Breast epithelium (tissue), 4 donors: ENCODE measurements around the gene KIZ. TPM values are rescaled to one million over a fixed set of nuclear protein-coding genes. Genes with fewer than 3 reads are reported as not detected.

Source experiments
- DNase-seq, 2 donors: peaks; one replicate each; pipeline ENCODE4 v3.0.0-alpha.2; 2019; ENCODE audit warnings: low spot score in 2 of 2
- H3K27ac ChIP-seq, 2 donors: fragments of 200-600 bp; sonication (generic) in 1 of 2; one replicate each; pipeline ENCODE4 v1.5.1; 2016 to 2019; ENCODE audit warnings: mild to moderate bottlenecking in 1 of 2
- H3K27me3 ChIP-seq, 2 donors: fragments of 200-600 bp; sonication (generic) in 1 of 2; one replicate each; pipeline versions ENCODE4 v1.5.1 to v1.6.0; 2017 to 2019; ENCODE audit warnings: control low read depth in 1 of 2, mild to moderate bottlenecking in 1 of 2
- H3K36me3 ChIP-seq: fragments of 200-600 bp; one replicate; pipeline ENCODE4 v1.5.1; 2019
- H3K4me1 ChIP-seq, 2 donors: fragments of 200-600 bp; sonication (generic); one replicate each; pipeline ENCODE4 v1.5.1; 2016 to 2019; ENCODE audit warnings: control low read depth in 1 of 2
- H3K4me3 ChIP-seq, 3 donors: fragments of 200-600 bp; sonication (generic); 1 replicate in 2 of 3; 2 replicates in 1 of 3; pipeline ENCODE4 v1.5.1; 2016 to 2019; ENCODE audit warnings: mild to moderate bottlenecking in 3 of 3, moderate library complexity in 2 of 3
- H3K9me3 ChIP-seq, 2 donors: fragments of 200-600 bp; sonication (generic) in 1 of 2; one replicate each; pipeline ENCODE4 v1.5.1; 2016 to 2019; ENCODE audit warnings: control low read depth in 1 of 2
- POLR2A ChIP-seq: fragments of 450-650 bp; IDR thresholded peaks from one replicate; pipeline ENCODE4 v1.6.1; 2016; ENCODE audit warnings: antibody characterized with exemption, mild to moderate bottlenecking, moderate library complexity
- POLR2AphosphoS5 ChIP-seq, 3 donors: sonication (generic); formaldehyde crosslinking; IDR thresholded peaks; one replicate each; pipeline ENCODE4 v1.6.1; 2017; ENCODE audit warnings: antibody characterized with exemption in 3 of 3
- intact Hi-C: fragments of 100-400 bp; cut with DNase I; formaldehyde crosslinking; loops from one replicate; pipeline ENCODE4 v1.15.1; 2023; ENCODE audit warnings: low total_unique reads
- total RNA-seq, 3 donors: library from RNA; depleted of rRNA; stranded (reverse); fragments of >200 nt; gene quantifications; one replicate each; pipeline ENCODE4 v1.1.0, GENCODE V29; 2016
- TF ChIP-seq, protein P1 (sequence below), 3 donors: fragments of 450-650 bp; IDR thresholded peaks; one replicate each; pipeline ENCODE4 v1.5.1; 2016 to 2017; ENCODE audit warnings: antibody characterized with exemption in 3 of 3, mild to moderate bottlenecking in 3 of 3, moderate library complexity in 3 of 3

KIZ gene
- total RNA-seq, 3 donors from 2014 or later, result 29.8 to 46.2 (median 45.9) TPM

- TF ChIP-seq, protein P1, sequence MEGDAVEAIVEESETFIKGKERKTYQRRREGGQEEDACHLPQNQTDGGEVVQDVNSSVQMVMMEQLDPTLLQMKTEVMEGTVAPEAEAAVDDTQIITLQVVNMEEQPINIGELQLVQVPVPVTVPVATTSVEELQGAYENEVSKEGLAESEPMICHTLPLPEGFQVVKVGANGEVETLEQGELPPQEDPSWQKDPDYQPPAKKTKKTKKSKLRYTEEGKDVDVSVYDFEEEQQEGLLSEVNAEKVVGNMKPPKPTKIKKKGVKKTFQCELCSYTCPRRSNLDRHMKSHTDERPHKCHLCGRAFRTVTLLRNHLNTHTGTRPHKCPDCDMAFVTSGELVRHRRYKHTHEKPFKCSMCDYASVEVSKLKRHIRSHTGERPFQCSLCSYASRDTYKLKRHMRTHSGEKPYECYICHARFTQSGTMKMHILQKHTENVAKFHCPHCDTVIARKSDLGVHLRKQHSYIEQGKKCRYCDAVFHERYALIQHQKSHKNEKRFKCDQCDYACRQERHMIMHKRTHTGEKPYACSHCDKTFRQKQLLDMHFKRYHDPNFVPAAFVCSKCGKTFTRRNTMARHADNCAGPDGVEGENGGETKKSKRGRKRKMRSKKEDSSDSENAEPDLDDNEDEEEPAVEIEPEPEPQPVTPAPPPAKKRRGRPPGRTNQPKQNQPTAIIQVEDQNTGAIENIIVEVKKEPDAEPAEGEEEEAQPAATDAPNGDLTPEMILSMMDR (IDR thresholded peaks at IDR 0.05), result no peak
- no peak for TF ChIP-seq POLR2A
- no peak for TF ChIP-seq POLR2AphosphoS5 (IDR thresholded peaks at IDR 0.05)
- no peak for DNase-seq
- intact Hi-C loops, result no loop called here
- no peaks in the 10 kb centered on the region for H3K9me3 ChIP-seq
- no peaks in the 10 kb centered on the region for H3K36me3 ChIP-seq
- peaks cover 0 to 17% of the 10 kb centered on the region in 2 donors for H3K4me1 ChIP-seq
- peak overlapping the region; percentile 40 to 56 (median 42) for H3K4me3 ChIP-seq
- peaks cover 9 to 95% of the 10 kb centered on the region in 2 donors for H3K27me3 ChIP-seq
- H3K27ac ChIP-seq, result no peak overlapping the region
Measured at GRCh38 chr20:21101932-21102575, 23.8 kb upstream of the KIZ start.

DNA sequence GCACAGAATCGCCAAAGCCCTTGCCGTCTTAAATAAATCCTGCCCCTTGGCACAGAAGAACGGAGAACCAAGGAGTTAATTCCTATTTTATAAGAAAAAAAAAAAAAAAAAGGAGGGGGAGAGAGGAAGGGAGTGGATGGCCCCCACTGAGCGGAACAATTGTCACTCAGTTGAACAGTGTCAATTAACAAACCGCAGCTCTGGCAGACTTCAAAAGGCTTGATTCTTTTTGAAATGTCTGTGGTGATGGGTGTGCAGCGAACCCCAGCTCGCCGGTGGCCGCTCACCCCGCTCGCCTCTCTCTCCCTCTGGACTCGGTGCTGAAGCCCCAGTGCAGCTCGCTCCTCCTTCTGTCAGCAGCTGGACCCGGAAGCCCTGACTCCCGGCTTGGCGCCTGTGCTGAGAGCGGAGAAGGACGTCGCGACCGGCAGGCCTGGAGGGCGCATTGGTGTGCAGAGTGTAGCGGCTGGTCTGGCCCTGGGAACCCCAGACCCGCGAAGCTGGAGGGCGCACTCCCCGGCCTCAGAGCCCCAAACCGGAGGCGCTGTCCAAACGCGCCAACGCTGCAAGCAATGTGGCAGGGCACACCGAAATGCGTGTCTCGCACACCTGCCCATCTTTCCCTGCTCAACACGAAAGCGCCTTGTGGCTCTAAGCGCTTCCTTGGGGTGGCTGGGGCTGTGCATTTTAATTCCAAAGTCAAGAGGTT is 23.1 kb upstream of the KIZ start:
- DNase-seq, result no peak
- peaks cover 9 to 99% of the 10 kb centered on the region in 2 donors for H3K27me3 ChIP-seq
- peak overlapping the region; percentile 40 to 56 (median 42) for H3K4me3 ChIP-seq
- H3K36me3 ChIP-seq, result no peaks in the 10 kb centered on the region
- H3K27ac ChIP-seq, result no peak overlapping the region
- TF ChIP-seq POLR2A, result no peak
- TF ChIP-seq, protein P1 (IDR thresholded peaks at IDR 0.05), result no peak
- TF ChIP-seq POLR2AphosphoS5 (IDR thresholded peaks at IDR 0.05), result no peak
- H3K9me3 ChIP-seq, result no peaks in the 10 kb centered on the region
- intact Hi-C loops, result no loop called here
- peaks cover 0 to 17% of the 10 kb centered on the region in 2 donors for H3K4me1 ChIP-seq

GRCh38 chr20:21103582-21104465 is 22.1 kb upstream of the KIZ start:
- H3K4me3 ChIP-seq, result peak overlapping the region in 1 of 3 donors; percentile 56
- peaks cover 9 to 91% of the 10 kb centered on the region in 2 donors for H3K27me3 ChIP-seq
- H3K27ac ChIP-seq, result no peak overlapping the region
- peaks cover 0 to 17% of the 10 kb centered on the region in 2 donors for H3K4me1 ChIP-seq
- intact Hi-C loops, result no loop called here
- H3K9me3 ChIP-seq, result no peaks in the 10 kb centered on the region
- no peak for DNase-seq
- TF ChIP-seq POLR2AphosphoS5 (IDR thresholded peaks at IDR 0.05) (no peak), POLR2A (no peak)
- TF ChIP-seq, protein P1 (IDR thresholded peaks at IDR 0.05), result no peak
- no peaks in the 10 kb centered on the region for H3K36me3 ChIP-seq

DNA sequence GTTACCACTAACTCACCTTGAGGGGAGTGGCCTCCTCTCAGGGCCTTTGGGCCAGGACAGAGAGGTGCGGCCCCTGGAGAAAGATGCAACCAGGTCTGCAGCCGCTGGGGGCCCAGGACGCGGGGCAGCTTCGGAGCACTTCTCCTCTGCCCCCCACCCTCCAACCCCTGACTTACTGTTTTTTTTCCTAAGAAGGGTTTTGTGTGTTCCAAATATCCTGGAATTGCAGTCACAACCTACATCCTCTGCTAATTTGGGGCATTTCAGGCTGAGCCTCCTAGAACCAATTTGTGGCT is 21.5 kb upstream of the KIZ start:
- H3K4me3 ChIP-seq, result no peak overlapping the region
- intact Hi-C loops, result no loop called here
- H3K4me1 ChIP-seq, result peaks cover 0 to 17% of the 10 kb centered on the region in 2 donors
- TF ChIP-seq POLR2AphosphoS5 (IDR thresholded peaks at IDR 0.05) (no peak), POLR2A (no peak)
- TF ChIP-seq, protein P1 (IDR thresholded peaks at IDR 0.05), result no peak
- H3K27me3 ChIP-seq, result peaks cover 9 to 85% of the 10 kb centered on the region in 2 donors
- H3K36me3 ChIP-seq, result no peaks in the 10 kb centered on the region
- no peaks in the 10 kb centered on the region for H3K9me3 ChIP-seq
- no peak overlapping the region for H3K27ac ChIP-seq
- DNase-seq, result no peak
